Neural cell (in vitro differentiated cells): ENCODE measurements around the gene SUGCT. TPM values are rescaled to one million over a fixed set of nuclear protein-coding genes. Genes with fewer than 3 reads are reported as not detected.

ENCODE experiments used
- H2AFZ ChIP-seq: fragments of 200-600, 300-800 bp; sonication (generic), shearing (Covaris generic); 2 replicates; pipeline ENCODE4 v1.6.0; 2014; ENCODE audit warnings: low read depth, mild to moderate bottlenecking, antibody characterized with exemption, low read length, moderate library complexity
- H3F3A ChIP-seq: fragments of 200-600 bp; shearing (Covaris generic); 2 replicates; pipeline ENCODE4 v1.6.1; 2016; ENCODE audit warnings: mild to moderate bottlenecking, moderate library complexity, mixed read lengths, antibody characterized with exemption, low read length; ENCODE audit not compliant: insufficient read depth, poor library complexity, severe bottlenecking
- H3K27ac ChIP-seq: fragments of 200-600, 300-800 bp; sonication (generic), shearing (Covaris generic); 2 replicates; pipeline ENCODE4 v1.5.1; 2014; ENCODE audit warnings: mild to moderate bottlenecking, low read length, moderate library complexity
- H3K27me3 ChIP-seq: fragments of 300-800, 200-600 bp; sonication (generic), shearing (Covaris generic); 2 replicates; pipeline ENCODE4 v1.6.0; 2014; ENCODE audit warnings: mild to moderate bottlenecking, low read depth, low read length, moderate library complexity; ENCODE audit not compliant: insufficient read depth
- H3K36me3 ChIP-seq: fragments of 300-800, 200-600 bp; sonication (generic), shearing (Covaris generic); 2 replicates; pipeline ENCODE4 v1.5.1; 2014; ENCODE audit warnings: mild to moderate bottlenecking, antibody characterized with exemption, low read length, moderate library complexity; ENCODE audit not compliant: insufficient read depth
- H3K4me2 ChIP-seq: fragments of 300-800, 200-600 bp; sonication (generic), shearing (Covaris generic); 2 replicates; pipeline ENCODE4 v1.6.0; 2014; ENCODE audit warnings: mild to moderate bottlenecking, low read length
- H3K4me3 ChIP-seq: fragments of 300-800, 200-600 bp; sonication (generic), shearing (Covaris generic); 2 replicates; pipeline ENCODE4 v1.5.1; 2014; ENCODE audit warnings: mild to moderate bottlenecking, low read length, moderate library complexity
- H3K79me2 ChIP-seq: fragments of 200-600 bp; shearing (Covaris generic); replicated peaks from 2 replicates; pipeline ENCODE4 v1.6.0; 2014; ENCODE audit warnings: mild to moderate bottlenecking, low read length, moderate library complexity; ENCODE audit not compliant: insufficient read depth
- H3K9ac ChIP-seq: fragments of 300-800, 200-600 bp; sonication (generic), shearing (Covaris generic); 2 replicates; pipeline ENCODE4 v1.6.1; 2016; ENCODE audit warnings: mild to moderate bottlenecking, low read length, mixed read lengths
- H3K9me2 ChIP-seq: fragments of 200-600 bp; shearing (Covaris generic); 2 replicates; pipeline ENCODE4 v1.6.1; 2016; ENCODE audit warnings: mild to moderate bottlenecking, low read length, mixed read lengths; ENCODE audit not compliant: insufficient read depth
- H3K9me3 ChIP-seq: fragments of 200-600, 300-800 bp; sonication (generic), shearing (Covaris generic); 2 replicates; pipeline ENCODE4 v1.6.1; 2016; ENCODE audit warnings: mild to moderate bottlenecking, mixed run types, low read length, moderate library complexity, mixed read lengths
- H4K20me1 ChIP-seq: fragments of 200-600 bp; shearing (Covaris generic); 2 replicates; pipeline ENCODE4 v1.6.1; 2016; ENCODE audit warnings: mild to moderate bottlenecking, mixed run types; ENCODE audit not compliant: insufficient read depth
- EP300 ChIP-seq: fragments of 450-650 bp; conservative IDR thresholded peaks from 2 replicates; pipeline ENCODE4 v1.6.1; 2014; ENCODE audit warnings: antibody characterized with exemption, mild to moderate bottlenecking, moderate library complexity; ENCODE audit not compliant: poor library complexity, severe bottlenecking
- EZH2 ChIP-seq: fragments of 200-600, 300-800 bp; shearing (Covaris generic), sonication (generic); IDR thresholded peaks from 2 replicates; pipeline ENCODE4 v1.6.1; 2014; ENCODE audit warnings: antibody characterized with exemption, low read length, borderline replicate concordance, mild to moderate bottlenecking; ENCODE audit not compliant: insufficient read depth, poor library complexity, severe bottlenecking
- MXI1 ChIP-seq: fragments of 450-650 bp; conservative IDR thresholded peaks from 2 replicates; pipeline ENCODE4 v1.6.1; 2014; ENCODE audit warnings: antibody characterized with exemption, mild to moderate bottlenecking; ENCODE audit not compliant: poor library complexity, severe bottlenecking
- POLR2AphosphoS5 ChIP-seq: IDR thresholded peaks from 2 replicates; pipeline ENCODE4 v1.6.1; 2012
- RAD21 ChIP-seq: fragments of 450-650 bp; conservative IDR thresholded peaks from 2 replicates; pipeline ENCODE4 v1.6.1; 2014; ENCODE audit warnings: antibody characterized with exemption, mild to moderate bottlenecking, moderate library complexity
- SMC3 ChIP-seq: fragments of 450-650 bp; conservative IDR thresholded peaks from 2 replicates; pipeline ENCODE4 v1.6.1; 2014; ENCODE audit warnings: antibody characterized with exemption, mild to moderate bottlenecking, moderate library complexity; ENCODE audit not compliant: poor library complexity
- TAF1 ChIP-seq: IDR thresholded peaks from 2 replicates; pipeline ENCODE4 v1.6.1; 2012; ENCODE audit warnings: low read depth
- polyA plus RNA-seq: library from polyadenylated mRNA; depleted of rRNA; stranded (reverse); fragments of >200 nt; gene quantifications from 2 replicates; pipeline ENCODE4 v1.2.3, GENCODE V29; 2014
- TF ChIP-seq, protein P1 (sequence below): fragments of 450-650 bp; IDR thresholded peaks from 2 replicates; pipeline ENCODE4 v1.5.1; 2014; ENCODE audit warnings: antibody characterized with exemption, mild to moderate bottlenecking, moderate library complexity; ENCODE audit not compliant: poor library complexity, severe bottlenecking
- TF ChIP-seq, protein P2 (sequence below): IDR thresholded peaks from 2 replicates; pipeline ENCODE4 v1.6.1; 2012; ENCODE audit warnings: borderline replicate concordance

Gene SUGCT
- polyA plus RNA-seq, 1 donor from 2014 or later: not detected

DNA sequence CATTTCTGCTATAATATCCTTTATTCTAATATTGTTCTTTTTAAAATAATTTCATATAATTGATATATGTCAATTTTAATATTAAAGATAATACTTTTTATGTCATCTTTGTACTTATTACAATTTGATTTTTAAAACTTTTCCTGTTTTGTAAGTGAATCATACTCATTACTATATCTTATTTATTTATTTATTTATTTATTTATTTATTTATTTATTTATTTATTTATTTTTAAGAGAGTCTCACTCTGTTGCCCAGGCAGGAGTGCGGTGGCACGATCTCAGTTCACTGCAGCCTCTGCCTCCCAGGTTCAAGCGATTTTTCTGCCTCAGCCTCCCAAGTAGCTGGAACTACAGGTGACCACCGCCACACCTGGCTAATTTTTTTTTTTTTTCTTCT, 215.3 kb downstream of the SUGCT start:
- no peak overlapping the region for H3K4me2 ChIP-seq
- H3K79me2 ChIP-seq: no peaks in the 10 kb centered on the region
- no peak overlapping the region for H3K4me3 ChIP-seq
- H3K9ac ChIP-seq: no peak overlapping the region
- no peaks in the 10 kb centered on the region for H3K9me2 ChIP-seq
- H3K36me3 ChIP-seq: no peaks in the 10 kb centered on the region
- H3F3A ChIP-seq: no peaks in the 10 kb centered on the region
- no peak overlapping the region for H2AFZ ChIP-seq
- no peaks in the 10 kb centered on the region for H3K9me3 ChIP-seq
- H3K27ac ChIP-seq: no peak overlapping the region
- TF ChIP-seq EZH2 (no peak), TAF1 (no peak), POLR2AphosphoS5 (no peak), EP300 (no peak), SMC3 (no peak)
- TF ChIP-seq, protein P1, sequence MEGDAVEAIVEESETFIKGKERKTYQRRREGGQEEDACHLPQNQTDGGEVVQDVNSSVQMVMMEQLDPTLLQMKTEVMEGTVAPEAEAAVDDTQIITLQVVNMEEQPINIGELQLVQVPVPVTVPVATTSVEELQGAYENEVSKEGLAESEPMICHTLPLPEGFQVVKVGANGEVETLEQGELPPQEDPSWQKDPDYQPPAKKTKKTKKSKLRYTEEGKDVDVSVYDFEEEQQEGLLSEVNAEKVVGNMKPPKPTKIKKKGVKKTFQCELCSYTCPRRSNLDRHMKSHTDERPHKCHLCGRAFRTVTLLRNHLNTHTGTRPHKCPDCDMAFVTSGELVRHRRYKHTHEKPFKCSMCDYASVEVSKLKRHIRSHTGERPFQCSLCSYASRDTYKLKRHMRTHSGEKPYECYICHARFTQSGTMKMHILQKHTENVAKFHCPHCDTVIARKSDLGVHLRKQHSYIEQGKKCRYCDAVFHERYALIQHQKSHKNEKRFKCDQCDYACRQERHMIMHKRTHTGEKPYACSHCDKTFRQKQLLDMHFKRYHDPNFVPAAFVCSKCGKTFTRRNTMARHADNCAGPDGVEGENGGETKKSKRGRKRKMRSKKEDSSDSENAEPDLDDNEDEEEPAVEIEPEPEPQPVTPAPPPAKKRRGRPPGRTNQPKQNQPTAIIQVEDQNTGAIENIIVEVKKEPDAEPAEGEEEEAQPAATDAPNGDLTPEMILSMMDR: no peak
- TF ChIP-seq, protein P2, sequence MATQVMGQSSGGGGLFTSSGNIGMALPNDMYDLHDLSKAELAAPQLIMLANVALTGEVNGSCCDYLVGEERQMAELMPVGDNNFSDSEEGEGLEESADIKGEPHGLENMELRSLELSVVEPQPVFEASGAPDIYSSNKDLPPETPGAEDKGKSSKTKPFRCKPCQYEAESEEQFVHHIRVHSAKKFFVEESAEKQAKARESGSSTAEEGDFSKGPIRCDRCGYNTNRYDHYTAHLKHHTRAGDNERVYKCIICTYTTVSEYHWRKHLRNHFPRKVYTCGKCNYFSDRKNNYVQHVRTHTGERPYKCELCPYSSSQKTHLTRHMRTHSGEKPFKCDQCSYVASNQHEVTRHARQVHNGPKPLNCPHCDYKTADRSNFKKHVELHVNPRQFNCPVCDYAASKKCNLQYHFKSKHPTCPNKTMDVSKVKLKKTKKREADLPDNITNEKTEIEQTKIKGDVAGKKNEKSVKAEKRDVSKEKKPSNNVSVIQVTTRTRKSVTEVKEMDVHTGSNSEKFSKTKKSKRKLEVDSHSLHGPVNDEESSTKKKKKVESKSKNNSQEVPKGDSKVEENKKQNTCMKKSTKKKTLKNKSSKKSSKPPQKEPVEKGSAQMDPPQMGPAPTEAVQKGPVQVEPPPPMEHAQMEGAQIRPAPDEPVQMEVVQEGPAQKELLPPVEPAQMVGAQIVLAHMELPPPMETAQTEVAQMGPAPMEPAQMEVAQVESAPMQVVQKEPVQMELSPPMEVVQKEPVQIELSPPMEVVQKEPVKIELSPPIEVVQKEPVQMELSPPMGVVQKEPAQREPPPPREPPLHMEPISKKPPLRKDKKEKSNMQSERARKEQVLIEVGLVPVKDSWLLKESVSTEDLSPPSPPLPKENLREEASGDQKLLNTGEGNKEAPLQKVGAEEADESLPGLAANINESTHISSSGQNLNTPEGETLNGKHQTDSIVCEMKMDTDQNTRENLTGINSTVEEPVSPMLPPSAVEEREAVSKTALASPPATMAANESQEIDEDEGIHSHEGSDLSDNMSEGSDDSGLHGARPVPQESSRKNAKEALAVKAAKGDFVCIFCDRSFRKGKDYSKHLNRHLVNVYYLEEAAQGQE: no peak
- no peaks in the 10 kb centered on the region for H3K27me3 ChIP-seq
- H4K20me1 ChIP-seq: no peaks in the 10 kb centered on the region

DNA sequence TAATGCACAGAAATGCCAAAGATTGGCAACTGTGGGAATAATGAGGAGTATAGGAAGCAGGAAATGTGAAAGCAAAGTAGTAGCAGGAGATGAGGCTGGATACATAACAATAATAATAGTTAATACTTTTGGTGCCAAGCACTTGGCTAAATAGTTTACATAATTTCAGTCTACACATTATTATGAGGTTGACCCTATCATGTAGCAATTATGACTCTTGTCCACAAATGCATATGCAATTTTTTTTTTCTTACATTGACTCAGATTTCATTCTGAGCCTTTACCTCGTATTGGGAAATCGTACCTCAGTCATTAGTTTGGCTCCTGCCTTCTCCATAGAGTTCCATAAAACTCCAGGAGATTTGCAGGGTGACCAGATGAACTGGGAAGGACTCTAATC, 219.9 kb downstream of the SUGCT start:
- Histone ChIP-seq H3K9me3 (no peaks in the 10 kb centered on the region), H3K4me2 (no peak overlapping the region), H3K27ac (no peak overlapping the region), H4K20me1 (no peaks in the 10 kb centered on the region), H3K27me3 (no peaks in the 10 kb centered on the region), H2AFZ (no peak overlapping the region), H3F3A (no peaks in the 10 kb centered on the region), H3K9me2 (no peaks in the 10 kb centered on the region), H3K36me3 (no peaks in the 10 kb centered on the region), H3K79me2 (no peaks in the 10 kb centered on the region), H3K4me3 (no peak overlapping the region), H3K9ac (no peak overlapping the region)
- TF ChIP-seq MXI1 (no peak), EZH2 (no peak), EP300 (no peak), RAD21 (no peak)
- TF ChIP-seq, protein P2: no peak
